Measurements from ENCODE around the gene MAGI2. TPM values are rescaled to one million over a fixed set of nuclear protein-coding genes. Genes with fewer than 3 reads are reported as not detected.

Gene MAGI2
- total RNA-seq, 1 experiment from 2014 or later = 14.3 TPM

- no peak overlapping the region for H2AK5ac ChIP-seq (ENCODE audit: insufficient read length, low read length)
- no peak overlapping the region for H3T11ph ChIP-seq (ENCODE audit: low read length)
- no peak overlapping the region for H2BK20ac ChIP-seq (ENCODE audit: low read depth, low read length, poor library complexity, severe bottlenecking)
- no peak overlapping the region for H2BK120ac ChIP-seq (ENCODE audit: low read depth, low read length, poor library complexity, severe bottlenecking)
- WGBS (ENCODE audit: extremely low coverage, insufficient read length, low lambda C conversion rate) = no CpG with 5 or more reads among the region's 1 CpG
- DNase-seq = no peak
- no peak overlapping the region for H4K8ac ChIP-seq (replicated peaks; ENCODE audit: insufficient read length, low read depth, low read length)
- no peaks in the 10 kb centered on the region for H3K79me2 ChIP-seq (ENCODE audit: insufficient read depth, low read length)
- H3K9me3 Mint-ChIP-seq = no peaks in the 10 kb centered on the region
- no peaks in the 10 kb centered on the region for H3K23me2 ChIP-seq (ENCODE audit: insufficient read length, low read depth, low read length, poor library complexity, severe bottlenecking)
- H4K20me1 ChIP-seq (ENCODE audit: control insufficient read depth, insufficient read depth, insufficient read length) = no peaks in the 10 kb centered on the region
- H3K27me3 ChIP-seq (ENCODE audit: insufficient read depth, low read length) = no peaks in the 10 kb centered on the region
- H3K27ac Mint-ChIP-seq = peak overlapping the region in 1 of 3 experiments; percentile 50; a peak in 1 of 7 replicates
- no peaks in the 10 kb centered on the region for H3K36me3 Mint-ChIP-seq (ENCODE audit: insufficient read depth in 1 of 3, low read depth in 3 of 3)
- H3K9me3 ChIP-seq (ENCODE audit: control insufficient read depth, low read depth, low read length) = no peaks in the 10 kb centered on the region
- no peak overlapping the region for H3K27ac ChIP-seq (ENCODE audit: insufficient read length, low read depth, low read length)
- no peak overlapping the region for H2BK5ac ChIP-seq (ENCODE audit: insufficient read length, low read length)
- no peak overlapping the region for H3K4me2 ChIP-seq (ENCODE audit: insufficient read depth, insufficient read length, low read length)
- H3K79me1 ChIP-seq (ENCODE audit: insufficient read depth, low read depth, low read length, poor library complexity, severe bottlenecking) = no peaks in the 10 kb centered on the region
- H3K4me3 Mint-ChIP-seq = no peak overlapping the region
- no peak overlapping the region for H4K91ac ChIP-seq (ENCODE audit: insufficient read length, low read depth, low read length)
- H3K14ac ChIP-seq (ENCODE audit: insufficient read depth, low read length) = no peak overlapping the region
- no peaks in the 10 kb centered on the region for H3K4me1 ChIP-seq (ENCODE audit: insufficient read depth, low read length)
- H3K4ac ChIP-seq (ENCODE audit: low read depth, low read length) = no peak overlapping the region
- no peak overlapping the region for H4K5ac ChIP-seq (ENCODE audit: insufficient read length, low read depth, low read length)
- no peak overlapping the region for H2BK15ac ChIP-seq (ENCODE audit: low read depth, low read length)
- H3K23ac ChIP-seq (ENCODE audit: insufficient read length, low read depth, low read length) = no peak overlapping the region
- H2AFZ ChIP-seq (ENCODE audit: low read length) = peak overlapping the region; percentile 77
- TF ChIP-seq CTCF (conservative IDR thresholded peaks at IDR 0.05) = no peak
- no peak overlapping the region for H3K18ac ChIP-seq (ENCODE audit: insufficient read length, low read depth, low read length)
- H2BK12ac ChIP-seq (ENCODE audit: insufficient read length, low read depth, low read length) = no peak overlapping the region
- H3K9ac ChIP-seq (ENCODE audit: extremely low read depth, insufficient read length, low read length) = no peak overlapping the region
- no peak overlapping the region for H3K56ac ChIP-seq (ENCODE audit: insufficient read length, low read depth, low read length)
- peaks cover 6% of the 10 kb centered on the region in 2 experiments for H3K4me1 Mint-ChIP-seq
- no peaks in the 10 kb centered on the region for H3K27me3 Mint-ChIP-seq (ENCODE audit: low read depth)
Measured at GRCh38 chr7:78787854-78788253, 665.6 kb downstream of the MAGI2 start.
